ENCODE data around the gene UHRF1.

UHRF1 gene

DNA sequence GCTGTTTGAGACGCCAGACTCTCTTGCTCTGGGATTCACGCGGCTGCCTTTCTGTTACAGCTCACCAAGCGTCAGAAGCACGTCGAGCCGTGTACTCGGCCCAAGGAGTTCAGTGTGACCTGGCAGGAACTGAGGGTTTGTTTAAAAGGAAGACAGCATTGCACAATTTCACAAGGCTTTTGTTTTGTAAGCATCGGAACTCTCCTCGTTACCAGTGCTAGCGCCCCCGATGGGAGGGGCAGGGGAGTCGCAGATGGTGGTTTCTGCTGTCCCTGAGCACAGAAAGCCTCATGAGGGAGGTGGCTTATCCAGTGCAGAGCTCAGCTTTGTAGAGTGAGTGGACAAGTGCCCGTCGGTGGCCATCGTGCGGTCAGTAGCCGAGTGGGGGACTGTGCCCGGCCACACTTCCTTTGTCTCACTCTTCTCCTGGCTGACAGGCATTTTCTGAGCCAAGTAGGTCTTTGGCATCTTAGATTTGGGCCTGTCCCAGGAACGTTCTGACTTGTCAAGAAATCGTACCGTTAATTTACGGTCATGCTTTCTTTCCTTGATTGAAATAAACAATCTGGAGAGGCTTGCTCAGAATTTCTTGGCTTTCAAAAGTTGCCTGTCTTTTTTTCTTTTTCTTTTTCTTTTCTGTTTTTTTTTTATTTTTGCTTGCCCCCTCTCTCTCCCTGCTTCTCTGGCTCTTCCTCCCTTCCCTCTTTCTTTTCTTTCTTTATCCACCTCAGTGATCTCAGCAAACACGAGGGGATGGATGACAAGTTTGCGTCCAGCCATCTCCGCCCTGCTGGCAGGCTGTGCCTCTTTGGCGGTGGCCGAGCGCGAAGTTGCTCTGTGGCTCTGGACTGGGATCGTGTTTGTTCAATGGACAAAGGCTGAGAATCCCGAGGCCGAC lies 67.3 kb downstream of the UHRF1 start:
- DNase-seq (ENCODE audit: low read depth): no peak

GRCh38 chr19:4977299-4978174 lies 68.2 kb downstream of the UHRF1 start:
- no peak overlapping the region for H3K4me3 ChIP-seq (ENCODE audit: low read depth, low read length)
- TF ChIP-seq CTCF (IDR thresholded peaks at IDR 0.05; ENCODE audit: low read depth, low read length, missing control alignments): no peak
- no peak for DNase-seq (ENCODE audit: low read depth)

More for the DNA sequence above, 67.3 kb downstream of the UHRF1 start:
- TF ChIP-seq CTCF (IDR thresholded peaks at IDR 0.05; ENCODE audit: low read depth, low read length, missing control alignments): peak; percentile 58
- no peak overlapping the region for H3K4me3 ChIP-seq (ENCODE audit: low read depth, low read length)

DNA sequence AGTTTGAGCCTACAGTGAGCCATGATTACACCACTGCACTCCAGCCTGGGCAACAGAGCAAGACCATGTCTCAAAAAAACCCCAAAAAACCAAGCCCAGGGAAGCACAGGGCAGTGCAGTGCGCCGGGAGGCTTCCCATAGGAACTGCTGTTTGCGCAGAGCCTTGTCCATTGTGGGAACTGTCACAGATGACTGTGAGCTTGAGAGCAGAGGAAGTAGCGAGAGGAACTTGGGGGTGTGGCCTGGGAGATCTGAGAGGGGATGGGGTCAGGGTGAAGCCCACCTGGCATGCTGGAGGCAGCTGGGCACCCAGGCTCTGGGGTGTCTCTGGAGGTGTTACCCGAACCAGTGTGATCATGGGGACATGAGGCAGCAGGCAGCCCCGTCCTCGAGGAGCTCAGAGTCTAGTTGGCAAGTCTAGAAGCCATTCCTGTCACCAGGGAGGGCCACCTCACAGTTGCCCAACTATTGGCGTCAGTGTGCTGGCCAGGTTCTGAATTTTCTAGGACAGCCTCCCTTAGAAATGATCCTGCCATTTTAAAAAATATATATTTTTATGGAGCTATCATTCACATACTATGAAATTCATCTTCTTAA lies 70.0 kb downstream of the UHRF1 start:
- no peak overlapping the region for H3K4me3 ChIP-seq (ENCODE audit: low read depth, low read length)
- no peak for TF ChIP-seq CTCF (IDR thresholded peaks at IDR 0.05; ENCODE audit: low read depth, low read length, missing control alignments)
- DNase-seq (ENCODE audit: low read depth): no peak

- no peak overlapping the region for H3K4me3 ChIP-seq (ENCODE audit: low read depth, low read length)
- TF ChIP-seq CTCF (IDR thresholded peaks at IDR 0.05; ENCODE audit: low read depth, low read length, missing control alignments): no peak
- DNase-seq (ENCODE audit: low read depth): no peak
These were observed 70.8 kb downstream of the UHRF1 start for GRCh38 chr19:4980067-4980466.

- H3K4me3 ChIP-seq (ENCODE audit: low read depth, low read length): no peak overlapping the region
- DNase-seq (ENCODE audit: low read depth): no peak
- TF ChIP-seq CTCF (IDR thresholded peaks at IDR 0.05; ENCODE audit: low read depth, low read length, missing control alignments): peak; percentile 55
These were observed 71.8 kb downstream of the UHRF1 start for GRCh38 chr19:4980838-4981680.

DNA sequence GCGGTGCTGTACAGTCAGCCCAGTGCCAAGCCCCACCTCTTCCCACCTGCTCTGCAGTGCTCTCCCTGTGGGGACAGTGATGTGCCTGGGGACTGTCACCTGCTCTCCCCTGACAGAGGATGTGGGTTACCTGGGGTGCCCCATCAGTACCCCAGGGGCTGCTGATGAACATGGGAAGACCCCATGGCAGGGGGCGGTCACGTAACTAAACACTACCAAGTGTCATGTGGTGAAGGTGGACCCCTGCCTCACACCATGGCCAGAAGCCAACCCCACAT lies 72.3 kb downstream of the UHRF1 start:
- H3K4me3 ChIP-seq (ENCODE audit: low read depth, low read length): no peak overlapping the region
- no peak for DNase-seq (ENCODE audit: low read depth)
- no peak for TF ChIP-seq CTCF (IDR thresholded peaks at IDR 0.05; ENCODE audit: low read depth, low read length, missing control alignments)
